ENCODE results near the gene ST6GALNAC4. TPM values are rescaled to one million over a fixed set of nuclear protein-coding genes. Genes with fewer than 3 reads are reported as not detected.

The ST6GALNAC4 gene
- total and polyA plus RNA-seq, 10 of the 15 experiments (the other 5 are each of a cell fraction or from before 2014, with no cell fraction given), result 4.2 to 63.2 (median 35.2) TPM

GRCh38 chr9:127921557-127922120 is 4.8 kb upstream of the ST6GALNAC4 start (continued):
- peak; percentile 71; the same call in 1 of the 3 replicates for TF ChIP-seq POU2F2 (IDR thresholded peaks at IDR 0.05; ENCODE audit: borderline replicate concordance, low read depth, low read length)
- TF ChIP-seq RB1 (IDR thresholded peaks at IDR 0.05; ENCODE audit: borderline replicate concordance), result 0 out of 2 replicates have a peak, but pooled peaks have one; percentile 46
- peak; percentile 37; the same call in 1 of the 2 replicates for TF ChIP-seq POLR2A (IDR thresholded peaks at IDR 0.05; ENCODE audit: low read depth, low read length)
- no peak for TF ChIP-seq PML (IDR thresholded peaks at IDR 0.05; ENCODE audit: low read length)
- TF ChIP-seq MEF2B (IDR thresholded peaks at IDR 0.05; ENCODE audit: partially characterized antibody, poor library complexity, severe bottlenecking), result no peak
- TF ChIP-seq SMC3 (IDR thresholded peaks at IDR 0.05; ENCODE audit: borderline replicate concordance, low read length), result peak; percentile 90
- TF ChIP-seq DPF2 (IDR thresholded peaks at IDR 0.05), result no peak
- no peak for TF ChIP-seq RFX5 (IDR thresholded peaks at IDR 0.05; ENCODE audit: low read depth, low read length)
- peak; percentile 92 for TF ChIP-seq RAD21 (IDR thresholded peaks at IDR 0.05; ENCODE audit: insufficient read depth, low read depth, low read length)
- TF ChIP-seq CREM (IDR thresholded peaks at IDR 0.05; ENCODE audit: low read depth), result no peak
- no peak for TF ChIP-seq ZBED1 (IDR thresholded peaks at IDR 0.05; ENCODE audit: borderline replicate concordance)
- no peak for TF ChIP-seq SUPT20H (IDR thresholded peaks at IDR 0.05; ENCODE audit: borderline replicate concordance, control insufficient read depth, low read depth, low read length)
- TF ChIP-seq CTCF (IDR thresholded peaks at IDR 0.05 in 2 of 3, conservative IDR thresholded peaks at IDR 0.05 in 1 of 3; ENCODE audit: control insufficient read depth in 2 of 3, extremely low read depth in 1 of 3, insufficient read depth in 1 of 3, low read depth in 3 of 3, low read length in 3 of 3), result peak; percentile 88 to 94 (median 94)
